ENCODE results near the gene SCUBE3. TPM values are rescaled to one million over a fixed set of nuclear protein-coding genes. Genes with fewer than 3 reads are reported as not detected.

Gene SCUBE3
- total RNA-seq, 1 experiment from 2014 or later, result 0.05 TPM

GRCh38 chr6:35195120-35195780 lies 18.5 kb upstream of the SCUBE3 start (continued):
- TF ChIP-seq CTCF (IDR thresholded peaks at IDR 0.05 in 2 of 3, conservative IDR thresholded peaks at IDR 0.05 in 1 of 3; ENCODE audit: borderline replicate concordance in 1 of 3, insufficient read depth in 1 of 3, low read depth in 2 of 3, low read length in 2 of 3) (no peak), JUND (IDR thresholded peaks at IDR 0.05) (no peak), POLR2AphosphoS5 (IDR thresholded peaks at IDR 0.05; ENCODE audit: low read depth, low read length) (no peak), CBX3 (IDR thresholded peaks at IDR 0.05; ENCODE audit: low read depth) (no peak), ATF3 (IDR thresholded peaks at IDR 0.05) (no peak), SRF (IDR thresholded peaks at IDR 0.05; ENCODE audit: low read depth) (no peak)

- CTCF ChIA-PET, result no interaction called here
- TF ChIP-seq RAD21 (IDR thresholded peaks at IDR 0.05; ENCODE audit: low read depth) (no peak), SP1 (IDR thresholded peaks at IDR 0.05; ENCODE audit: low read depth) (no peak), ELF1 (IDR thresholded peaks at IDR 0.05; ENCODE audit: borderline replicate concordance, low read depth) (no peak), EGR1 (IDR thresholded peaks at IDR 0.05; ENCODE audit: low read depth) (no peak), ZBTB33 (IDR thresholded peaks at IDR 0.05; ENCODE audit: extremely low read depth, insufficient replicate concordance, low read length) (no peak), CEBPB (IDR thresholded peaks at IDR 0.05; ENCODE audit: low read depth) (no peak), SIN3A (IDR thresholded peaks at IDR 0.05; ENCODE audit: low read depth) (no peak), CTCF (IDR thresholded peaks at IDR 0.05 in 2 of 3, conservative IDR thresholded peaks at IDR 0.05 in 1 of 3; ENCODE audit: borderline replicate concordance in 1 of 3, insufficient read depth in 1 of 3, low read depth in 2 of 3, low read length in 2 of 3) (no peak), YY1 (IDR thresholded peaks at IDR 0.05; ENCODE audit: extremely low read depth, insufficient replicate concordance, low read depth, low read length) (no peak), POLR2AphosphoS5 (IDR thresholded peaks at IDR 0.05; ENCODE audit: low read depth, low read length) (no peak), MAX (IDR thresholded peaks at IDR 0.05) (no peak), ZNF274 (IDR thresholded peaks at IDR 0.05; ENCODE audit: low read depth, low read length) (no peak), EZH2phosphoT487 (IDR thresholded peaks at IDR 0.05; ENCODE audit: borderline replicate concordance) (no peak), JUND (IDR thresholded peaks at IDR 0.05) (no peak), EZH2 (IDR thresholded peaks at IDR 0.05) (no peak)
These were observed 16.6 kb upstream of the SCUBE3 start for GRCh38 chr6:35197196-35197595.

More at GRCh38 chr6:35197196-35197595, 16.6 kb upstream of the SCUBE3 start:
- ChIA-PET RAD21 (ENCODE audit: low non-redundant PET in 1 of 2, low total read pairs in 2 of 2, uncharacterized antibody in 2 of 2, unreplicated experiment in 2 of 2) (no interaction called here), POLR2A (no interaction called here)
- H3K9me3 ChIP-seq (ENCODE audit: control insufficient read depth in 1 of 2, insufficient read depth in 1 of 2, low read depth in 1 of 2, low read length in 2 of 2), result no peaks in the 10 kb centered on the region
- no peaks in the 10 kb centered on the region; a peak in 1 of 4 replicates for H3K4me1 ChIP-seq (ENCODE audit: control insufficient read depth in 1 of 2, insufficient read depth in 2 of 2, low read length in 2 of 2)
- H4K20me1 ChIP-seq (ENCODE audit: insufficient read depth), result no peaks in the 10 kb centered on the region
- H3K27me3 ChIP-seq (ENCODE audit: insufficient read depth, low read length), result no peaks in the 10 kb centered on the region
- intact Hi-C loops (cut with micrococcal nuclease), result no loop called here
- DNase-seq (ENCODE audit: low read depth, low spot score), result no peak
- H3K4me2 ChIP-seq (ENCODE audit: low read length), result no peak overlapping the region
- H3K36me3 ChIP-seq (ENCODE audit: control insufficient read depth in 1 of 2, insufficient read depth in 2 of 2, low read length in 2 of 2), result no peaks in the 10 kb centered on the region
- BruUV-seq (replicated peaks), result no TSS peak
- H3K79me2 ChIP-seq (ENCODE audit: insufficient read depth, low read length), result no peaks in the 10 kb centered on the region
- H3K9me2 ChIP-seq (ENCODE audit: insufficient read depth), result no peaks in the 10 kb centered on the region
- H3K4me3 ChIP-seq (replicated peaks in 1 of 2; ENCODE audit: low read depth in 1 of 2, low read length in 2 of 2), result no peak overlapping the region
- H3K27ac ChIP-seq (ENCODE audit: low read depth, low read length), result no peak overlapping the region
- no peak for ATAC-seq
- no peak overlapping the region for H2AFZ ChIP-seq (ENCODE audit: low read depth, low read length, poor library complexity, severe bottlenecking)
- H3K9ac ChIP-seq (ENCODE audit: low read length), result no peak overlapping the region

Data from HCT116 (cell line).